Erythroblast (primary cell): Measurements from ENCODE around the gene ASPHD1.

Experiments
- GATA1 ChIP-seq: IDR thresholded peaks from 2 replicates; pipeline ENCODE4 v1.6.1; 2011; ENCODE audit warnings: low read depth, mild to moderate bottlenecking, control low read depth, low read length, moderate library complexity
- POLR2A ChIP-seq: IDR thresholded peaks from 2 replicates; pipeline ENCODE4 v1.6.1; 2011; ENCODE audit warnings: mild to moderate bottlenecking, low read length

DNA sequence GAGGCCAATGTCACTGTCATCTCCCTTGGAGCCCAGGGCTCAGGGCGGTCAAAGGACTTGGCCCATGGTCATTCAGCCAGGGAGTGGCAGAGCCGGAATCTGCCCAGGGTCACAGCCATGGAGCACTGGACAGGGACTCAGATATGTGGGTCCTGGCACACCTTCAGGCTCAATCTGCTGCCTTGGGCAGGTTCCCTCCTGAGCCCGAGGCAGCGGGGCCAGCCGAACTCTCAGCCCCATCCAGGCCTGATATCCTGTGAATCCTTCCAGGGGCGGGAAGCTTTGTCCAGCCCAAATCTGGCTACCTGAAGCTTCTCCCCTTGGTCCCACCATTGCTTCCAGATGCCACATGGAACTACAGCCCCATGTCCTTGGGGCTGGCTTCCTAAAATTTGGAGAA is 25.1 kb upstream of the ASPHD1 start:
- TF ChIP-seq POLR2A, result no peak
- TF ChIP-seq GATA1, result no peak
